ENCODE results near the gene NTF3. TPM values are rescaled to one million over a fixed set of nuclear protein-coding genes. Genes with fewer than 3 reads are reported as not detected.

The NTF3 gene
- total RNA-seq, 3 donors from 2014 or later (not counting 1 experiment from before 2014, with no cell fraction given) = not detected

DNA sequence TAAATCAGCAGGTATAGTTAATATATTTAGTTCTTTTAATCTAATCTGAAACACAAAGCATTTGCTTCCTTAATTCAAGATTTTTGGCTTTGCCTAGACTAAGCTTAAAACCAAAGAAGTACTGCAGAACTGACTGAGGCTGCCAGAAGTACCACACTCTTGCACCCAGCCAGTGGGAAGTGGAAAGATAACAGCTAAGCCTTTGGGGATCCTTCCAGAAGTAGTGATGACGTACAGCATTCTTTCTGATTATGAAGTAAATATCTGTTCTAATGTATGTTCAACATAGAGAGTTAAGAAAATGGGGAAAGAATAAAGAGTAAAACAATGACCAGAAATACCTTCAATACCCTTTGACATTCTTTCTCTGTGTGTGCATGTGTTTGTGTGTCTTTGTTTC lies 19.3 kb downstream of the NTF3 start:
- intact Hi-C loops (cut with micrococcal nuclease) = no loop called here
- no peak overlapping the region for H3K4me3 Mint-ChIP-seq
- 100% methylated on average over 1 of the region's 1 CpG for WGBS (ENCODE audit: insufficient coverage)
- ATAC-seq (no peak), DNase-seq (no peak)
- Histone ChIP-seq H3K36me3 (ENCODE audit: control insufficient read depth, insufficient read depth, low read length) (no peaks in the 10 kb centered on the region), H3K4me1 (ENCODE audit: control insufficient read depth, insufficient read depth, low read length) (no peaks in the 10 kb centered on the region), H3K27ac (ENCODE audit: low read length) (no peak overlapping the region), H3K27me3 (ENCODE audit: control insufficient read depth, insufficient read depth, low read length) (no peaks in the 10 kb centered on the region), H3K9me3 (ENCODE audit: control insufficient read depth, insufficient read depth, low read length) (no peaks in the 10 kb centered on the region), H3K4me3 (ENCODE audit: low read length) (no peak overlapping the region)
- no peaks in the 10 kb centered on the region for H3K4me1 Mint-ChIP-seq
- H3K36me3 Mint-ChIP-seq = no peaks in the 10 kb centered on the region
- TF ChIP-seq, protein P1, sequence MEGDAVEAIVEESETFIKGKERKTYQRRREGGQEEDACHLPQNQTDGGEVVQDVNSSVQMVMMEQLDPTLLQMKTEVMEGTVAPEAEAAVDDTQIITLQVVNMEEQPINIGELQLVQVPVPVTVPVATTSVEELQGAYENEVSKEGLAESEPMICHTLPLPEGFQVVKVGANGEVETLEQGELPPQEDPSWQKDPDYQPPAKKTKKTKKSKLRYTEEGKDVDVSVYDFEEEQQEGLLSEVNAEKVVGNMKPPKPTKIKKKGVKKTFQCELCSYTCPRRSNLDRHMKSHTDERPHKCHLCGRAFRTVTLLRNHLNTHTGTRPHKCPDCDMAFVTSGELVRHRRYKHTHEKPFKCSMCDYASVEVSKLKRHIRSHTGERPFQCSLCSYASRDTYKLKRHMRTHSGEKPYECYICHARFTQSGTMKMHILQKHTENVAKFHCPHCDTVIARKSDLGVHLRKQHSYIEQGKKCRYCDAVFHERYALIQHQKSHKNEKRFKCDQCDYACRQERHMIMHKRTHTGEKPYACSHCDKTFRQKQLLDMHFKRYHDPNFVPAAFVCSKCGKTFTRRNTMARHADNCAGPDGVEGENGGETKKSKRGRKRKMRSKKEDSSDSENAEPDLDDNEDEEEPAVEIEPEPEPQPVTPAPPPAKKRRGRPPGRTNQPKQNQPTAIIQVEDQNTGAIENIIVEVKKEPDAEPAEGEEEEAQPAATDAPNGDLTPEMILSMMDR (IDR thresholded peaks at IDR 0.05) = no peak
- peaks cover 0 to 3% of the 10 kb centered on the region in 2 donors for H3K27me3 Mint-ChIP-seq (ENCODE audit: low read depth in 2 of 2)
- no peaks in the 10 kb centered on the region for H3K9me3 Mint-ChIP-seq
- H3K27ac Mint-ChIP-seq = no peak overlapping the region

DNA sequence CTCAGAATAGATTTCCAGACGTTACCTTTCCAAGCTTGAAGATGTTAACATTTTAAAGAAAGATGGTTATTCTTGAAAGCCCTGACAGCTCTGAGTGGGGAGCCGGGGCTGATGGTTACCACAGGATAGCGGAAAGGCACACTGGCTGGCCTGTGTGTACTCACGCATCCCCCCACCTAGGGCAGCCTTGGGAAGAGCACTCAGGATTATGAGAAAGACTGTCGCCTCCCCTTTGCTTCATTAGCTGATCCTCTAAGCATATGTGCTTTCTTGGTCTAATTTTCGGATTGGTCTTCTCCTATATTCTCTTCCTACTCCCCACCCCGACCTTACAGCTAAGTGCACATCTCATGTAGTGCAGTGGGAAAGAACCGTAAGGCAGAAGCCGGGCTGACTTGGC lies 20.7 kb downstream of the NTF3 start:
- Mint-ChIP-seq H3K4me1 (no peaks in the 10 kb centered on the region), H3K36me3 (no peaks in the 10 kb centered on the region), H3K27ac (no peak overlapping the region), H3K27me3 (ENCODE audit: low read depth in 2 of 2) (no peaks in the 10 kb centered on the region), H3K9me3 (no peaks in the 10 kb centered on the region), H3K4me3 (no peak overlapping the region)
- H3K27me3 ChIP-seq (ENCODE audit: control insufficient read depth, insufficient read depth, low read length) = no peaks in the 10 kb centered on the region
- no peak overlapping the region for H3K4me3 ChIP-seq (ENCODE audit: low read length)
- 90% methylated on average over 9 of the region's 9 CpGs for WGBS (ENCODE audit: insufficient coverage)
- H3K4me1 ChIP-seq (ENCODE audit: control insufficient read depth, insufficient read depth, low read length) = peaks cover 3% of the 10 kb centered on the region
- H3K27ac ChIP-seq (ENCODE audit: low read length) = no peak overlapping the region
- H3K36me3 ChIP-seq (ENCODE audit: control insufficient read depth, insufficient read depth, low read length) = no peaks in the 10 kb centered on the region
- TF ChIP-seq, protein P1 (IDR thresholded peaks at IDR 0.05) = no peak
- intact Hi-C loops (cut with micrococcal nuclease) = no loop called here
- DNase-seq (no peak), ATAC-seq (no peak)
- no peaks in the 10 kb centered on the region for H3K9me3 ChIP-seq (ENCODE audit: control insufficient read depth, insufficient read depth, low read length)

DNA sequence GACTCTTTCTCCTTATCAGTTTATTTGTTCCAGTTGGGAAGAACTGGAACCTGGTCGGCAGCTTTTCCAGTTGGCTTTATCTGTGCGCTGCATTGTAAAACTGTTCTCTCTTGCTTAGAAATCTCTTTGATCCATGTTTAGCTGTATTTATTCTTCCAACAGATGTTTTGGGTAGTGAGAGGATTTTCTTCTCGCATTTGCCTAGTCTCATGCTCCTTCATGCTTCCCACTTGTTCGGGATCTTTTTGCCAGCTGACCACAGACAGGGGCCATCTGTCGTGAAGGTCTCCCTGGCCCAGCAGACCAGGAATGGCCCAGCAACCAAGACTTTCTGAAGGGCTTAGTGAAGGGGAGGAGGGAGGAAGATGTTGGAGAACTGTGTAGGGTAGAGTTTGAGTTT lies 21.6 kb downstream of the NTF3 start:
- H3K27me3 Mint-ChIP-seq (ENCODE audit: low read depth in 2 of 2) = peaks cover 0 to 4% of the 10 kb centered on the region in 2 donors
- H3K4me3 ChIP-seq (ENCODE audit: low read length) = no peak overlapping the region
- no peaks in the 10 kb centered on the region for H3K36me3 ChIP-seq (ENCODE audit: control insufficient read depth, insufficient read depth, low read length)
- ATAC-seq (no peak), DNase-seq (no peak)
- no peak overlapping the region for H3K27ac ChIP-seq (ENCODE audit: low read length)
- H3K9me3 Mint-ChIP-seq = no peaks in the 10 kb centered on the region
- no peaks in the 10 kb centered on the region for H3K27me3 ChIP-seq (ENCODE audit: control insufficient read depth, insufficient read depth, low read length)
- H3K4me3 Mint-ChIP-seq = no peak overlapping the region
- H3K27ac Mint-ChIP-seq = no peak overlapping the region
- H3K36me3 Mint-ChIP-seq = no peaks in the 10 kb centered on the region
- peaks cover 3% of the 10 kb centered on the region for H3K4me1 ChIP-seq (ENCODE audit: control insufficient read depth, insufficient read depth, low read length)
- intact Hi-C loops (cut with micrococcal nuclease) = no loop called here
- H3K4me1 Mint-ChIP-seq = no peaks in the 10 kb centered on the region
- TF ChIP-seq, protein P1 (IDR thresholded peaks at IDR 0.05) = no peak
- no peaks in the 10 kb centered on the region for H3K9me3 ChIP-seq (ENCODE audit: control insufficient read depth, insufficient read depth, low read length)
- 92% methylated on average over 5 of the region's 5 CpGs for WGBS (ENCODE audit: insufficient coverage)

DNA sequence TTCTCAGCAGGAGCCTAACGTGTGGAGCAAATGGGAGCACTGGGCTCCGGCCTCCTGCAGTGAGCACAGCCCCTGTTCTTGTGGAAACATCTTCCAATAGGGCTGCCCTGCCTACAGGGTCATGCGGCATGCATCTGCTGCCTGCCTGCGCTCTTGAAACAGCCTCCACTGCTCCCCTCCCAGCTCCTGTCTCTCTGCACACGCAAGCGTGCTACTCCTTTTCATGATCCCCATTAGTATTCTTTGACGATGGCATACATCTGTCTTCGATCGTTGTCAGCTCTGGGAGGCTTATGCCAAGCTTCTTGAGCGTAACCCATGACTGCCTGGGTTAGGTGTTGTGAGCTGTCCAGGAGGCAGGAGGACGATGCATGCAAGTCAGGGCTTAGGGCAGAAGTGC lies 23.1 kb downstream of the NTF3 start:
- no peak for DNase-seq
- Mint-ChIP-seq H3K27me3 (ENCODE audit: low read depth in 2 of 2) (peaks cover 0 to 4% of the 10 kb centered on the region in 2 donors), H3K9me3 (no peaks in the 10 kb centered on the region), H3K27ac (no peak overlapping the region), H3K36me3 (no peaks in the 10 kb centered on the region), H3K4me1 (no peaks in the 10 kb centered on the region), H3K4me3 (no peak overlapping the region)
- TF ChIP-seq, protein P1 (IDR thresholded peaks at IDR 0.05) = no peak
- Histone ChIP-seq H3K27ac (ENCODE audit: low read length) (no peak overlapping the region), H3K9me3 (ENCODE audit: control insufficient read depth, insufficient read depth, low read length) (no peaks in the 10 kb centered on the region), H3K4me1 (ENCODE audit: control insufficient read depth, insufficient read depth, low read length) (peaks cover 3% of the 10 kb centered on the region), H3K4me3 (ENCODE audit: low read length) (no peak overlapping the region), H3K27me3 (ENCODE audit: control insufficient read depth, insufficient read depth, low read length) (no peaks in the 10 kb centered on the region), H3K36me3 (ENCODE audit: control insufficient read depth, insufficient read depth, low read length) (no peaks in the 10 kb centered on the region)
- WGBS (ENCODE audit: insufficient coverage) = 90% methylated on average over 11 of the region's 11 CpGs
- no peak for ATAC-seq
- intact Hi-C loops (cut with micrococcal nuclease) = no loop called here

Data from natural killer cell (primary cell).